Measurements from ENCODE around the gene COA7.

- TF ChIP-seq EZH2phosphoT487 (IDR thresholded peaks at IDR 0.05; ENCODE audit: borderline replicate concordance, low read depth, low read length) (no peak), CTCF (conservative IDR thresholded peaks at IDR 0.05; ENCODE audit: low read length) (no peak)
Measured at GRCh38 chr1:52667984-52668383, 30.2 kb downstream of the COA7 start.

Measured in OCI-LY7 (cell line).